CD14-positive monocyte (primary cell): Measurements from ENCODE around the gene TPM1. TPM values are rescaled to one million over a fixed set of nuclear protein-coding genes. Genes with fewer than 3 reads are reported as not detected.
A peak's percentile ranks its signal among the peaks of the same experiment; 100 is the strongest.

Experiments used
- DNase-seq, 3 donors: peaks; one replicate each; pipeline ENCODE4 v3.0.0-alpha.2; 2011 to 2022
- H2AFZ ChIP-seq: 2 replicates; pipeline ENCODE4 v1.6.0; 2012; ENCODE audit warnings: mild to moderate bottlenecking, low read depth, low read length, inconsistent platforms; ENCODE audit not compliant: insufficient read depth, poor library complexity, severe bottlenecking
- H3K27ac ChIP-seq, 2 donors: 1 replicate in 1 of 2; 2 replicates in 1 of 2; pipeline ENCODE4 v1.5.1; 2012 to 2013; ENCODE audit warnings: low read length in 2 of 2, control low read depth in 1 of 2, inconsistent platforms in 1 of 2, low read depth in 1 of 2, mild to moderate bottlenecking in 1 of 2
- H3K27me3 ChIP-seq, 2 donors: one replicate each; pipeline versions ENCODE4 v1.6.0 to v1.6.1; 2011 to 2013; ENCODE audit warnings: low read length in 2 of 2; ENCODE audit not compliant: control insufficient read depth in 2 of 2, insufficient read depth in 2 of 2
- H3K36me3 ChIP-seq, 2 donors: replicated peaks in 1 of 2; 1 replicate in 1 of 2; 2 replicates in 1 of 2; pipeline versions ENCODE4 v1.5.1 to v1.6.1; 2012 to 2013; ENCODE audit warnings: low read length in 2 of 2, control low read depth in 1 of 2, inconsistent platforms in 1 of 2, mild to moderate bottlenecking in 1 of 2; ENCODE audit not compliant: insufficient read depth in 2 of 2, control insufficient read depth in 1 of 2
- H3K4me1 ChIP-seq, 2 donors: 1 replicate in 1 of 2; 2 replicates in 1 of 2; pipeline versions ENCODE4 v1.5.1 to v1.6.1; 2012 to 2013; ENCODE audit warnings: low read length in 2 of 2, control low read depth in 1 of 2, inconsistent platforms in 1 of 2, mild to moderate bottlenecking in 1 of 2, moderate library complexity in 1 of 2; ENCODE audit not compliant: insufficient read depth in 2 of 2, control insufficient read depth in 1 of 2
- H3K4me2 ChIP-seq: replicated peaks from 2 replicates; pipeline ENCODE3; 2012; ENCODE audit warnings: low read length, moderate library complexity, mild to moderate bottlenecking; ENCODE audit not compliant: poor library complexity, severe bottlenecking; ENCODE audit errors: extremely low read depth
- H3K4me3 ChIP-seq, 3 experiments: fragments of 200-600 bp in 1 of 3; sonication (generic) in 1 of 3; replicated peaks in 1 of 3; 1 replicate in 2 of 3; 2 replicates in 1 of 3; pipeline ENCODE4 v1.5.1; 2011 to 2013; ENCODE audit warnings: low read length in 3 of 3, mild to moderate bottlenecking in 3 of 3, control low read depth in 2 of 3, low read depth in 2 of 3, inconsistent platforms in 1 of 3, moderate library complexity in 1 of 3
- H3K79me2 ChIP-seq: 2 replicates; pipeline ENCODE4 v1.6.0; 2012; ENCODE audit warnings: mild to moderate bottlenecking, control low read depth, inconsistent platforms, low read length, moderate library complexity; ENCODE audit not compliant: insufficient read depth
- H3K9ac ChIP-seq: 2 replicates; pipeline ENCODE4 v1.6.0; 2017; ENCODE audit warnings: low read length, mild to moderate bottlenecking; ENCODE audit not compliant: insufficient read depth, poor library complexity, severe bottlenecking
- H3K9me3 ChIP-seq, 2 donors: replicated peaks in 1 of 2; 1 replicate in 1 of 2; 2 replicates in 1 of 2; pipeline versions ENCODE4 v1.5.1 to v1.6.1; 2012 to 2013; ENCODE audit warnings: low read length in 2 of 2, control low read depth in 1 of 2; ENCODE audit not compliant: control insufficient read depth in 1 of 2, insufficient read depth in 1 of 2
- H4K20me1 ChIP-seq: 2 replicates; pipeline ENCODE4 v1.6.0; 2012; ENCODE audit warnings: mild to moderate bottlenecking, low read length, control low read depth, moderate library complexity; ENCODE audit not compliant: insufficient read depth
- H3K27ac Mint-ChIP-seq, 7 donors: one replicate each; pipeline ENCODE4 v1.8.0; 2020; ENCODE audit warnings: mild to moderate bottlenecking in 7 of 7, mixed read lengths in 7 of 7, moderate library complexity in 6 of 7, inconsistent platforms in 2 of 7
- H3K27me3 Mint-ChIP-seq, 3 donors: one replicate each; pipeline ENCODE4 v1.8.0; 2021 to 2022; ENCODE audit warnings: low read depth in 3 of 3, mild to moderate bottlenecking in 3 of 3, mixed read lengths in 3 of 3, moderate library complexity in 3 of 3, inconsistent platforms in 1 of 3
- H3K36me3 Mint-ChIP-seq, 2 donors: one replicate each; pipeline ENCODE4 v1.8.0; 2020; ENCODE audit warnings: mixed read lengths in 2 of 2, inconsistent platforms in 1 of 2, mild to moderate bottlenecking in 1 of 2
- H3K4me1 Mint-ChIP-seq: one replicate; pipeline ENCODE4 v1.8.0; 2020; ENCODE audit warnings: mild to moderate bottlenecking, mixed read lengths
- H3K4me3 Mint-ChIP-seq, 2 donors: one replicate each; pipeline ENCODE4 v1.8.0; 2020; ENCODE audit warnings: mild to moderate bottlenecking in 2 of 2, mixed read lengths in 2 of 2, moderate library complexity in 1 of 2
- H3K9me3 Mint-ChIP-seq, 7 donors: one replicate each; pipeline ENCODE4 v1.8.0; 2020 to 2022; ENCODE audit warnings: mixed read lengths in 7 of 7, mild to moderate bottlenecking in 6 of 7, moderate library complexity in 6 of 7, inconsistent platforms in 2 of 7
- CTCF ChIP-seq: fragments of 200-600 bp; IDR thresholded peaks from one replicate; pipeline ENCODE4 v1.8.0; 2022; ENCODE audit warnings: antibody characterized with exemption, mild to moderate bottlenecking
- WGBS: methylation state at CpG from one replicate; pipeline ENCODE4 v1.1.5; 2013; ENCODE audit warnings: missing lambda C conversion rate; ENCODE audit not compliant: insufficient coverage; 5-methylcytosine and 5-hydroxymethylcytosine counted together
- intact Hi-C, 2 donors: fragments of 100-400 bp; cut with micrococcal nuclease; formaldehyde crosslinking; loops; one replicate each; pipeline versions ENCODE4 v1.15.0 to v1.15.1; 2023
- polyA plus RNA-seq, 3 donors: library from polyadenylated mRNA; depleted of rRNA in 1 of 3; unstranded in 2 of 3; stranded (reverse) in 1 of 3; fragments of 300-500 nt in 2 of 3; fragments of >200 nt in 1 of 3; fragmentation: Illumina TruSeq in 2 of 3; gene quantifications; 1 replicate in 2 of 3; 2 replicates in 1 of 3; pipeline ENCODE4 v1.2.3, GENCODE V29; 2012 to 2021

The TPM1 gene
- polyA plus RNA-seq, 3 donors = 11.7 to 15.9 (median 11.9) TPM

- peak overlapping the region in 1 of 7 donors; percentile 10 for H3K27ac Mint-ChIP-seq
- peaks cover 52 to 68% of the 10 kb centered on the region in 2 donors for H3K36me3 ChIP-seq
Observed at GRCh38 chr15:63059573-63060216, 17.1 kb downstream of the TPM1 start.

DNA sequence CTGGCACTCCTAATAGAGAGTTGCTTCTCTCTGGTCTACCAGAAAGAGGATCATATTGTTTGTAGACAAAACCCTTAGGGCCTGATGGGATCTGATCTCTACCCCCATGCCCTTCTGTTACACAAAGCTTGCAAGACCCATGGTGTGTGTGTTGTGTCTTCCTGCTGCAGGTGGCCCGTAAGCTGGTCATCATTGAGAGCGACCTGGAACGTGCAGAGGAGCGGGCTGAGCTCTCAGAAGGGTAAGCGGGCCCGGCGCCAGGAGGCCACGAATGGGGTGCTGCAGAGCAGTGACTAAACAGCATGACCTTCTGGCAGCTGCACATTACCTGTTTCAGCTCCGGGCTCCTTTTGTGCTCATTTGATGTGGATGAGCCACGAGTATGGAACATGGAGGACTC lies 18.2 kb downstream of the TPM1 start:
- Histone ChIP-seq H3K9ac (no peak overlapping the region), H3K36me3 (peaks cover 52 to 68% of the 10 kb centered on the region in 2 donors), H3K4me1 (no peaks in the 10 kb centered on the region), H3K79me2 (no peaks in the 10 kb centered on the region), H3K4me3 (no peak overlapping the region), H3K27me3 (no peaks in the 10 kb centered on the region), H3K4me2 (no peak overlapping the region), H3K9me3 (no peaks in the 10 kb centered on the region), H2AFZ (no peak overlapping the region), H4K20me1 (no peaks in the 10 kb centered on the region), H3K27ac (no peak overlapping the region)
- WGBS = 100% methylated on average over 10 of the region's 10 CpGs
- Mint-ChIP-seq H3K4me3 (no peak overlapping the region), H3K9me3 (no peaks in the 10 kb centered on the region), H3K27ac (no peak overlapping the region), H3K27me3 (peaks cover 1 to 4% (median 4%) of the 10 kb centered on the region in 3 donors), H3K4me1 (no peaks in the 10 kb centered on the region), H3K36me3 (peaks cover 62 to 64% of the 10 kb centered on the region in 2 donors)
- intact Hi-C loops = no loop called here
- no peak for DNase-seq
- no peak for TF ChIP-seq CTCF

More at GRCh38 chr15:63059573-63060216, 17.1 kb downstream of the TPM1 start:
- H3K4me3 Mint-ChIP-seq = no peak overlapping the region
- Histone ChIP-seq H4K20me1 (no peaks in the 10 kb centered on the region), H3K9me3 (no peaks in the 10 kb centered on the region), H3K79me2 (no peaks in the 10 kb centered on the region), H3K9ac (no peak overlapping the region), H3K4me3 (no peak overlapping the region), H3K27ac (no peak overlapping the region), H3K4me1 (no peaks in the 10 kb centered on the region), H3K27me3 (no peaks in the 10 kb centered on the region), H3K4me2 (no peak overlapping the region), H2AFZ (no peak overlapping the region)
- peaks cover 1 to 4% (median 2%) of the 10 kb centered on the region in 3 donors for H3K27me3 Mint-ChIP-seq
- H3K9me3 Mint-ChIP-seq = no peaks in the 10 kb centered on the region
- WGBS = 93% methylated on average over 6 of the region's 10 CpGs
- TF ChIP-seq CTCF = no peak
- H3K36me3 Mint-ChIP-seq = peaks cover 59 to 63% of the 10 kb centered on the region in 2 donors
- intact Hi-C loops = no loop called here
- DNase-seq = no peak
- no peaks in the 10 kb centered on the region for H3K4me1 Mint-ChIP-seq
